Neural cell (in vitro differentiated cells): ENCODE data around the gene POU2F3. TPM values are rescaled to one million over a fixed set of nuclear protein-coding genes. Genes with fewer than 3 reads are reported as not detected.

Source experiments
- H2AFZ ChIP-seq: fragments of 200-600, 300-800 bp; sonication (generic), shearing (Covaris generic); 2 replicates; pipeline ENCODE4 v1.6.0; 2014; ENCODE audit warnings: low read depth, mild to moderate bottlenecking, antibody characterized with exemption, low read length, moderate library complexity
- H3F3A ChIP-seq: fragments of 200-600 bp; shearing (Covaris generic); 2 replicates; pipeline ENCODE4 v1.6.1; 2016; ENCODE audit warnings: mild to moderate bottlenecking, moderate library complexity, mixed read lengths, antibody characterized with exemption, low read length; ENCODE audit not compliant: insufficient read depth, poor library complexity, severe bottlenecking
- H3K27ac ChIP-seq: fragments of 200-600, 300-800 bp; sonication (generic), shearing (Covaris generic); 2 replicates; pipeline ENCODE4 v1.5.1; 2014; ENCODE audit warnings: mild to moderate bottlenecking, low read length, moderate library complexity
- H3K27me3 ChIP-seq: fragments of 300-800, 200-600 bp; sonication (generic), shearing (Covaris generic); 2 replicates; pipeline ENCODE4 v1.6.0; 2014; ENCODE audit warnings: mild to moderate bottlenecking, low read depth, low read length, moderate library complexity; ENCODE audit not compliant: insufficient read depth
- H3K36me3 ChIP-seq: fragments of 300-800, 200-600 bp; sonication (generic), shearing (Covaris generic); 2 replicates; pipeline ENCODE4 v1.5.1; 2014; ENCODE audit warnings: mild to moderate bottlenecking, antibody characterized with exemption, low read length, moderate library complexity; ENCODE audit not compliant: insufficient read depth
- H3K4me2 ChIP-seq: fragments of 300-800, 200-600 bp; sonication (generic), shearing (Covaris generic); 2 replicates; pipeline ENCODE4 v1.6.0; 2014; ENCODE audit warnings: mild to moderate bottlenecking, low read length
- H3K4me3 ChIP-seq: fragments of 300-800, 200-600 bp; sonication (generic), shearing (Covaris generic); 2 replicates; pipeline ENCODE4 v1.5.1; 2014; ENCODE audit warnings: mild to moderate bottlenecking, low read length, moderate library complexity
- H3K79me2 ChIP-seq: fragments of 200-600 bp; shearing (Covaris generic); replicated peaks from 2 replicates; pipeline ENCODE4 v1.6.0; 2014; ENCODE audit warnings: mild to moderate bottlenecking, low read length, moderate library complexity; ENCODE audit not compliant: insufficient read depth
- H3K9ac ChIP-seq: fragments of 300-800, 200-600 bp; sonication (generic), shearing (Covaris generic); 2 replicates; pipeline ENCODE4 v1.6.1; 2016; ENCODE audit warnings: mild to moderate bottlenecking, low read length, mixed read lengths
- H3K9me2 ChIP-seq: fragments of 200-600 bp; shearing (Covaris generic); 2 replicates; pipeline ENCODE4 v1.6.1; 2016; ENCODE audit warnings: mild to moderate bottlenecking, low read length, mixed read lengths; ENCODE audit not compliant: insufficient read depth
- H3K9me3 ChIP-seq: fragments of 200-600, 300-800 bp; sonication (generic), shearing (Covaris generic); 2 replicates; pipeline ENCODE4 v1.6.1; 2016; ENCODE audit warnings: mild to moderate bottlenecking, mixed run types, low read length, moderate library complexity, mixed read lengths
- H4K20me1 ChIP-seq: fragments of 200-600 bp; shearing (Covaris generic); 2 replicates; pipeline ENCODE4 v1.6.1; 2016; ENCODE audit warnings: mild to moderate bottlenecking, mixed run types; ENCODE audit not compliant: insufficient read depth
- EP300 ChIP-seq: fragments of 450-650 bp; conservative IDR thresholded peaks from 2 replicates; pipeline ENCODE4 v1.6.1; 2014; ENCODE audit warnings: antibody characterized with exemption, mild to moderate bottlenecking, moderate library complexity; ENCODE audit not compliant: poor library complexity, severe bottlenecking
- EZH2 ChIP-seq: fragments of 200-600, 300-800 bp; shearing (Covaris generic), sonication (generic); IDR thresholded peaks from 2 replicates; pipeline ENCODE4 v1.6.1; 2014; ENCODE audit warnings: antibody characterized with exemption, low read length, borderline replicate concordance, mild to moderate bottlenecking; ENCODE audit not compliant: insufficient read depth, poor library complexity, severe bottlenecking
- MXI1 ChIP-seq: fragments of 450-650 bp; conservative IDR thresholded peaks from 2 replicates; pipeline ENCODE4 v1.6.1; 2014; ENCODE audit warnings: antibody characterized with exemption, mild to moderate bottlenecking; ENCODE audit not compliant: poor library complexity, severe bottlenecking
- POLR2AphosphoS5 ChIP-seq: IDR thresholded peaks from 2 replicates; pipeline ENCODE4 v1.6.1; 2012
- RAD21 ChIP-seq: fragments of 450-650 bp; conservative IDR thresholded peaks from 2 replicates; pipeline ENCODE4 v1.6.1; 2014; ENCODE audit warnings: antibody characterized with exemption, mild to moderate bottlenecking, moderate library complexity
- SMC3 ChIP-seq: fragments of 450-650 bp; conservative IDR thresholded peaks from 2 replicates; pipeline ENCODE4 v1.6.1; 2014; ENCODE audit warnings: antibody characterized with exemption, mild to moderate bottlenecking, moderate library complexity; ENCODE audit not compliant: poor library complexity
- TAF1 ChIP-seq: IDR thresholded peaks from 2 replicates; pipeline ENCODE4 v1.6.1; 2012; ENCODE audit warnings: low read depth
- polyA plus RNA-seq: library from polyadenylated mRNA; depleted of rRNA; stranded (reverse); fragments of >200 nt; gene quantifications from 2 replicates; pipeline ENCODE4 v1.2.3, GENCODE V29; 2014
- TF ChIP-seq, protein P1 (sequence below): IDR thresholded peaks from 2 replicates; pipeline ENCODE4 v1.6.1; 2012; ENCODE audit warnings: borderline replicate concordance
- TF ChIP-seq, protein P2 (sequence below): fragments of 450-650 bp; IDR thresholded peaks from 2 replicates; pipeline ENCODE4 v1.5.1; 2014; ENCODE audit warnings: antibody characterized with exemption, mild to moderate bottlenecking, moderate library complexity; ENCODE audit not compliant: poor library complexity, severe bottlenecking

The POU2F3 gene
- polyA plus RNA-seq, 1 donor from 2014 or later = not detected

DNA sequence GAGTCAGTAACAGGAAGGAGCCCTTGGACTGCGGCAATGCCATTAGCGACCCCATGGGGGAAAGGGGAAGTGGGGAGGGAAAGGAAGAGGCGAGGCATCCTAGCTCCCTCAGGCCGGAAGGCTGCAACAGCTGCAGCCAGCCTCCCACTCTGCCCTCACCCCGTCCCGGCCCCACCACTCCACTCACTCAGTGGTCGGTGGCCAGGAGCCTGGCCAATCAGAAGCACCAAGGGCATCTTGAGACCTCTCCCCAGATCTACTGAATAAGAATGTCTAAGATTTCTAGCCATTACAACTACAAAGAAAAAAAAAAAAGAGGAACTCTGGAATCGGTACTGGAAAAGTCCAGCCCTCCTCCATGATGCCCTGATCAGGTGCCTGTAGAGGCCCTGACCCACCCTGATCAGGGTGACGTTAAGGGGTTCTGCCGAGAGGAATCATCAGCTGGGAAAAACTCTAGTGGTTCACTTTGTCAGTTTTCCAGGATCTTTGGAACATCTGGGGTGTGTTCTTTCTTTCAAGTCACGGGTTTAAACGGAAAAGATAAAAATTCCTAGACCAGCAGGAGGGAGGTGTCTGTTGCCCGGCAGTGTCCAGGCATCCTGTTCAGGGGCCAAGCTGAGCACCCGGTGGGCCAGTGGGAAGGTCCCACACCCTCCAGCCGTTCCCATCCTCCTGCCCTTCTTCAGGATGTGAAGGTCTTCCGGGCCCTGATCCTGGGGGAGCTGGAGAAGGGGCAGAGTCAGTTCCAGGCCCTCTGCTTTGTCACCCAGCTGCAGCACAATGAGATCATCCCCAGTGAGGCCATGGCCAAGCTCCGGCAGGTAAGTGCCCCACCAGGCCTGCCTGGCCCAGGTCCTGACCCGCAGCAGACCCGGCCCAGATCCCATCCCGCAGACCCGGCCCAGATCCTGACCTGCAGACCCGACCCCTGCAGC, 14.7 kb upstream of the POU2F3 start:
- H3K9ac ChIP-seq = no peak overlapping the region
- no peaks in the 10 kb centered on the region for H4K20me1 ChIP-seq
- no peak overlapping the region for H3K27ac ChIP-seq
- H3K4me3 ChIP-seq = no peak overlapping the region
- no peaks in the 10 kb centered on the region for H3K36me3 ChIP-seq
- no peaks in the 10 kb centered on the region for H3F3A ChIP-seq
- TF ChIP-seq, protein P1, sequence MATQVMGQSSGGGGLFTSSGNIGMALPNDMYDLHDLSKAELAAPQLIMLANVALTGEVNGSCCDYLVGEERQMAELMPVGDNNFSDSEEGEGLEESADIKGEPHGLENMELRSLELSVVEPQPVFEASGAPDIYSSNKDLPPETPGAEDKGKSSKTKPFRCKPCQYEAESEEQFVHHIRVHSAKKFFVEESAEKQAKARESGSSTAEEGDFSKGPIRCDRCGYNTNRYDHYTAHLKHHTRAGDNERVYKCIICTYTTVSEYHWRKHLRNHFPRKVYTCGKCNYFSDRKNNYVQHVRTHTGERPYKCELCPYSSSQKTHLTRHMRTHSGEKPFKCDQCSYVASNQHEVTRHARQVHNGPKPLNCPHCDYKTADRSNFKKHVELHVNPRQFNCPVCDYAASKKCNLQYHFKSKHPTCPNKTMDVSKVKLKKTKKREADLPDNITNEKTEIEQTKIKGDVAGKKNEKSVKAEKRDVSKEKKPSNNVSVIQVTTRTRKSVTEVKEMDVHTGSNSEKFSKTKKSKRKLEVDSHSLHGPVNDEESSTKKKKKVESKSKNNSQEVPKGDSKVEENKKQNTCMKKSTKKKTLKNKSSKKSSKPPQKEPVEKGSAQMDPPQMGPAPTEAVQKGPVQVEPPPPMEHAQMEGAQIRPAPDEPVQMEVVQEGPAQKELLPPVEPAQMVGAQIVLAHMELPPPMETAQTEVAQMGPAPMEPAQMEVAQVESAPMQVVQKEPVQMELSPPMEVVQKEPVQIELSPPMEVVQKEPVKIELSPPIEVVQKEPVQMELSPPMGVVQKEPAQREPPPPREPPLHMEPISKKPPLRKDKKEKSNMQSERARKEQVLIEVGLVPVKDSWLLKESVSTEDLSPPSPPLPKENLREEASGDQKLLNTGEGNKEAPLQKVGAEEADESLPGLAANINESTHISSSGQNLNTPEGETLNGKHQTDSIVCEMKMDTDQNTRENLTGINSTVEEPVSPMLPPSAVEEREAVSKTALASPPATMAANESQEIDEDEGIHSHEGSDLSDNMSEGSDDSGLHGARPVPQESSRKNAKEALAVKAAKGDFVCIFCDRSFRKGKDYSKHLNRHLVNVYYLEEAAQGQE = no peak
- TF ChIP-seq POLR2AphosphoS5 (no peak), SMC3 (no peak), TAF1 (no peak), RAD21 (no peak), EP300 (no peak), EZH2 (no peak)
- TF ChIP-seq, protein P2, sequence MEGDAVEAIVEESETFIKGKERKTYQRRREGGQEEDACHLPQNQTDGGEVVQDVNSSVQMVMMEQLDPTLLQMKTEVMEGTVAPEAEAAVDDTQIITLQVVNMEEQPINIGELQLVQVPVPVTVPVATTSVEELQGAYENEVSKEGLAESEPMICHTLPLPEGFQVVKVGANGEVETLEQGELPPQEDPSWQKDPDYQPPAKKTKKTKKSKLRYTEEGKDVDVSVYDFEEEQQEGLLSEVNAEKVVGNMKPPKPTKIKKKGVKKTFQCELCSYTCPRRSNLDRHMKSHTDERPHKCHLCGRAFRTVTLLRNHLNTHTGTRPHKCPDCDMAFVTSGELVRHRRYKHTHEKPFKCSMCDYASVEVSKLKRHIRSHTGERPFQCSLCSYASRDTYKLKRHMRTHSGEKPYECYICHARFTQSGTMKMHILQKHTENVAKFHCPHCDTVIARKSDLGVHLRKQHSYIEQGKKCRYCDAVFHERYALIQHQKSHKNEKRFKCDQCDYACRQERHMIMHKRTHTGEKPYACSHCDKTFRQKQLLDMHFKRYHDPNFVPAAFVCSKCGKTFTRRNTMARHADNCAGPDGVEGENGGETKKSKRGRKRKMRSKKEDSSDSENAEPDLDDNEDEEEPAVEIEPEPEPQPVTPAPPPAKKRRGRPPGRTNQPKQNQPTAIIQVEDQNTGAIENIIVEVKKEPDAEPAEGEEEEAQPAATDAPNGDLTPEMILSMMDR = no peak
- no peaks in the 10 kb centered on the region for H3K27me3 ChIP-seq
- no peak overlapping the region for H3K4me2 ChIP-seq
- no peaks in the 10 kb centered on the region for H3K79me2 ChIP-seq
- no peaks in the 10 kb centered on the region for H3K9me2 ChIP-seq
- H2AFZ ChIP-seq = no peak overlapping the region
- no peaks in the 10 kb centered on the region for H3K9me3 ChIP-seq

DNA sequence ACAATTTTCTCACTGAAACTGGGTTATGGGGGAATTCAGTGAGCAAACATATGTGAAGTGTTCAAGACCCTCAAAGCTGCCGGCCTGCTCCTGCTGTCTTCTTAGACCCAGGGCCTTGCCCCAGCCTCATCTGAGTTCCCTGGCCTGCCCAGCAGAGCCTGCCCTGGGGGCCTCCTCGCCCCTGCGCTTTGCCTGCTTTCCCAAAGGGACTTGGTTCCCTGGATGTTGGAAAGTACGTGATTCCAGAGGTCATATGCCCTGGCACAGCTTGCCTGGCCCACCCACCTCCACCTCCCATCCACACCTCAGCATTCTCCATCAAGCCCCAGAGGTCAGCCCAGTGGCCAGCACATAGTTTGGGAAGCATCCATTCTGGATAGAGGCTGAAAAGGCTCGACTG, 13.7 kb upstream of the POU2F3 start:
- H3K79me2 ChIP-seq = no peaks in the 10 kb centered on the region
- H3K4me2 ChIP-seq = no peak overlapping the region
- H3K4me3 ChIP-seq = no peak overlapping the region
- H3K9me2 ChIP-seq = no peaks in the 10 kb centered on the region
- H2AFZ ChIP-seq = no peak overlapping the region
- no peaks in the 10 kb centered on the region for H4K20me1 ChIP-seq
- H3K9me3 ChIP-seq = no peaks in the 10 kb centered on the region
- H3K27ac ChIP-seq = no peak overlapping the region
- H3K27me3 ChIP-seq = no peaks in the 10 kb centered on the region
- H3K36me3 ChIP-seq = no peaks in the 10 kb centered on the region
- H3F3A ChIP-seq = no peaks in the 10 kb centered on the region
- no peak overlapping the region for H3K9ac ChIP-seq
- no peak for TF ChIP-seq MXI1
- TF ChIP-seq EP300 = no peak
- TF ChIP-seq TAF1 = no peak
- TF ChIP-seq, protein P2 = no peak
- TF ChIP-seq, protein P1 = no peak
- TF ChIP-seq POLR2AphosphoS5 = no peak
- TF ChIP-seq EZH2 = no peak
